GM11168 (cell line): ENCODE results near the gene LARP4.
"Not testable (repeated sequence)": the region's sequence is repeated elsewhere in the genome, so short reads cannot be mapped to it uniquely, and the experiment has no call there.

ENCODE experiments used
- in situ Hi-C: fragments of 300-500 bp; cut with MboI; formaldehyde crosslinking; loops from one replicate; pipeline ENCODE4 v1.12.0; 2022; ENCODE audit warnings: low sequenced_read_pairs; ENCODE audit not compliant: unreplicated experiment

The LARP4 gene

GRCh38 chr12:50400638-50401499 is at the start of gene LARP4:
Gene LARP4 (plus strand): TSS chr12:50400885. CDS start chr12:50401011, 126 bp downstream.
- in situ Hi-C loops, result no loop called here

- in situ Hi-C loops, result no loop called here
These were observed 49.3 kb upstream of the LARP4 start for GRCh38 chr12:50351120-50352043.

- in situ Hi-C loops, result no loop called here
These were observed 47.3 kb upstream of the LARP4 start for GRCh38 chr12:50353404-50353803.

- in situ Hi-C loops, result no loop called here
These were observed 46.7 kb upstream of the LARP4 start for GRCh38 chr12:50353869-50354593.

- in situ Hi-C loops, result no loop called here
These were observed 45.8 kb upstream of the LARP4 start for GRCh38 chr12:50354908-50355307.

- in situ Hi-C loops, result no loop called here
These were observed 45.3 kb upstream of the LARP4 start for GRCh38 chr12:50355365-50355764.

- in situ Hi-C loops, result no loop called here
These were observed 38.0 kb upstream of the LARP4 start for GRCh38 chr12:50362671-50363070.

GRCh38 chr12:50363141-50363540 is 37.5 kb upstream of the LARP4 start:
- in situ Hi-C loops, result no loop called here

- in situ Hi-C loops, result no loop called here
These were observed 34.8 kb upstream of the LARP4 start for GRCh38 chr12:50365709-50366406.

GRCh38 chr12:50370672-50371071 is 30.0 kb upstream of the LARP4 start:
- in situ Hi-C loops, result not testable (repeated sequence)

GRCh38 chr12:50375802-50376201 is 24.9 kb upstream of the LARP4 start:
- in situ Hi-C loops, result no loop called here

- in situ Hi-C loops, result no loop called here
These were observed 19.8 kb upstream of the LARP4 start for GRCh38 chr12:50380761-50381325.

- in situ Hi-C loops, result no loop called here
These were observed 13.2 kb upstream of the LARP4 start for GRCh38 chr12:50387487-50387886.

GRCh38 chr12:50387972-50388478 is 12.7 kb upstream of the LARP4 start:
- in situ Hi-C loops, result no loop called here

GRCh38 chr12:50388793-50389192 is 11.9 kb upstream of the LARP4 start:
- in situ Hi-C loops, result not testable (repeated sequence)

- in situ Hi-C loops, result no loop called here
These were observed 10.4 kb upstream of the LARP4 start for GRCh38 chr12:50390316-50390741.

GRCh38 chr12:50394469-50395029 is 6.1 kb upstream of the LARP4 start:
- in situ Hi-C loops, result no loop called here

GRCh38 chr12:50397117-50397650 is 3.5 kb upstream of the LARP4 start:
- in situ Hi-C loops, result no loop called here

- in situ Hi-C loops, result no loop called here
These were observed 1.8 kb upstream of the LARP4 start for GRCh38 chr12:50398931-50399330.
